HepG2 (cell line): Measurements from ENCODE around the gene NRP1.

Experiments
- CHCHD3 ChIP-seq: sonication (generic); formaldehyde crosslinking; IDR thresholded peaks from 2 replicates; pipeline ENCODE4 v1.8.0; 2022; ENCODE audit warnings: mild to moderate bottlenecking, missing genetic modification reagents, moderate library complexity
- EP300 ChIP-seq, 3 experiments: sonication (generic) in 1 of 3; formaldehyde crosslinking in 1 of 3; IDR thresholded peaks; 2 replicates each; pipeline versions ENCODE4 v1.5.1 to v1.6.1; 2011 to 2020; ENCODE audit warnings: low read depth in 2 of 3, low read length in 2 of 3, borderline replicate concordance in 1 of 3, improper control_type of control experiment in 1 of 3, mild to moderate bottlenecking in 1 of 3, missing genetic modification reagents in 1 of 3, moderate library complexity in 1 of 3
- TCF7L2 ChIP-seq: IDR thresholded peaks from 2 replicates; pipeline ENCODE4 v1.6.1; 2011; ENCODE audit warnings: mild to moderate bottlenecking, low read depth, low read length, moderate library complexity
- ZNF282 ChIP-seq: fragments of 450-650 bp; IDR thresholded peaks from 2 replicates; pipeline ENCODE4 v1.6.1; 2018; ENCODE audit not compliant: partially characterized antibody

- TF ChIP-seq CHCHD3 (CRISPR knock-in tag) (no peak), EP300 (IDR thresholded peaks at IDR 0.05; ENCODE audit: low read depth in 2 of 2, low read length in 2 of 2) (0 out of 4 replicates have a peak, but pooled peaks of 1 of the 2 experiments have one; percentile 4), EP300 (CRISPR knock-in tag; IDR thresholded peaks at IDR 0.05; ENCODE audit: borderline replicate concordance) (no peak), ZNF282 (no peak), TCF7L2 (no peak)
Observed at GRCh38 chr10:33257439-33258080, 76.9 kb downstream of the NRP1 start.
